H9 (cell line): ENCODE data around the gene ARHGAP31. TPM values are rescaled to one million over a fixed set of nuclear protein-coding genes. Genes with fewer than 3 reads are reported as not detected.

Experiments
- DNase-seq: peaks from one replicate; pipeline ENCODE4 v3.0.0-alpha.2; 2017
- H2AFZ ChIP-seq: one replicate; pipeline ENCODE4 v1.6.1; 2013; ENCODE audit warnings: mild to moderate bottlenecking, low read length, control low read depth, moderate library complexity
- H2AK5ac ChIP-seq: 2 replicates; pipeline ENCODE4 v1.6.1; 2013; ENCODE audit warnings: low read length, control low read depth, mixed read lengths; ENCODE audit not compliant: insufficient read length
- H2BK120ac ChIP-seq: one replicate; pipeline ENCODE4 v1.6.1; 2013; ENCODE audit warnings: low read depth, mild to moderate bottlenecking, low read length, control low read depth, inconsistent platforms; ENCODE audit not compliant: poor library complexity, severe bottlenecking
- H2BK12ac ChIP-seq: 2 replicates; pipeline ENCODE4 v1.6.1; 2013; ENCODE audit warnings: low read length, control low read depth, mixed read lengths, low read depth; ENCODE audit not compliant: insufficient read length
- H2BK15ac ChIP-seq: 2 replicates; pipeline ENCODE4 v1.6.1; 2013; ENCODE audit warnings: low read depth, low read length, control low read depth
- H2BK20ac ChIP-seq: one replicate; pipeline ENCODE4 v1.6.1; 2013; ENCODE audit warnings: low read depth, mild to moderate bottlenecking, low read length, control low read depth, inconsistent platforms; ENCODE audit not compliant: poor library complexity, severe bottlenecking
- H2BK5ac ChIP-seq: 2 replicates; pipeline ENCODE4 v1.6.1; 2013; ENCODE audit warnings: low read length, control low read depth, mixed read lengths; ENCODE audit not compliant: insufficient read length
- H3K14ac ChIP-seq: 2 replicates; pipeline ENCODE4 v1.6.1; 2013; ENCODE audit warnings: low read length, control low read depth; ENCODE audit not compliant: insufficient read depth
- H3K18ac ChIP-seq: 2 replicates; pipeline ENCODE4 v1.6.1; 2013; ENCODE audit warnings: low read depth, mild to moderate bottlenecking, mixed read lengths, low read length, control low read depth; ENCODE audit not compliant: insufficient read length
- H3K23ac ChIP-seq: 2 replicates; pipeline ENCODE4 v1.6.1; 2013; ENCODE audit warnings: low read length, control low read depth, mixed read lengths, low read depth; ENCODE audit not compliant: insufficient read length
- H3K23me2 ChIP-seq: 2 replicates; pipeline ENCODE4 v1.6.1; 2013; ENCODE audit warnings: low read depth, mild to moderate bottlenecking, mixed read lengths, low read length, control low read depth; ENCODE audit not compliant: insufficient read length, poor library complexity, severe bottlenecking
- H3K27ac ChIP-seq: 2 replicates; pipeline ENCODE4 v1.5.1; 2013; ENCODE audit warnings: low read length, control low read depth, mixed read lengths, low read depth; ENCODE audit not compliant: insufficient read length
- H3K27me3 ChIP-seq: 2 replicates; pipeline ENCODE4 v1.6.1; 2013; ENCODE audit warnings: low read length, control low read depth, inconsistent platforms; ENCODE audit not compliant: insufficient read depth
- H3K4ac ChIP-seq: 2 replicates; pipeline ENCODE4 v1.6.1; 2013; ENCODE audit warnings: low read depth, mild to moderate bottlenecking, control low read depth, inconsistent platforms, low read length, moderate library complexity
- H3K4me1 ChIP-seq: 2 replicates; pipeline ENCODE4 v1.6.1; 2013; ENCODE audit warnings: low read length, control low read depth, inconsistent platforms; ENCODE audit not compliant: insufficient read depth
- H3K4me2 ChIP-seq: 2 replicates; pipeline ENCODE4 v1.6.1; 2013; ENCODE audit warnings: low read length, control low read depth, mixed read lengths; ENCODE audit not compliant: insufficient read length, insufficient read depth
- H3K56ac ChIP-seq: 2 replicates; pipeline ENCODE4 v1.6.1; 2013; ENCODE audit warnings: low read depth, mild to moderate bottlenecking, mixed read lengths, low read length, control low read depth; ENCODE audit not compliant: insufficient read length
- H3K79me1 ChIP-seq: 2 replicates; pipeline ENCODE4 v1.6.1; 2013; ENCODE audit warnings: low read depth, mild to moderate bottlenecking, moderate library complexity, low read length, control low read depth, inconsistent platforms; ENCODE audit not compliant: insufficient read depth, poor library complexity, severe bottlenecking
- H3K79me2 ChIP-seq: 2 replicates; pipeline ENCODE4 v1.6.1; 2013; ENCODE audit warnings: low read length, control low read depth, inconsistent platforms; ENCODE audit not compliant: insufficient read depth
- H3K9ac ChIP-seq: 2 replicates; pipeline ENCODE4 v1.6.1; 2013; ENCODE audit warnings: low read length, control low read depth, mixed read lengths; ENCODE audit not compliant: insufficient read length; ENCODE audit errors: extremely low read depth
- H3K9me3 ChIP-seq: one replicate; pipeline ENCODE4 v1.6.1; 2013; ENCODE audit warnings: low read depth, low read length, inconsistent platforms; ENCODE audit not compliant: control insufficient read depth
- H3T11ph ChIP-seq: one replicate; pipeline ENCODE4 v1.6.1; 2013; ENCODE audit warnings: mild to moderate bottlenecking, low read length, control low read depth, inconsistent platforms
- H4K20me1 ChIP-seq: one replicate; pipeline ENCODE4 v1.6.1; 2013; ENCODE audit not compliant: control insufficient read depth, insufficient read length, insufficient read depth
- H4K5ac ChIP-seq: 2 replicates; pipeline ENCODE4 v1.6.1; 2013; ENCODE audit warnings: low read depth, mild to moderate bottlenecking, mixed read lengths, low read length, control low read depth; ENCODE audit not compliant: insufficient read length
- H4K8ac ChIP-seq: replicated peaks from 2 replicates; pipeline ENCODE4 v1.6.1; 2013; ENCODE audit warnings: low read length, control low read depth, mixed read lengths, low read depth; ENCODE audit not compliant: insufficient read length
- H4K91ac ChIP-seq: 2 replicates; pipeline ENCODE4 v1.6.1; 2013; ENCODE audit warnings: low read depth, mild to moderate bottlenecking, moderate library complexity, mixed read lengths, low read length, control low read depth; ENCODE audit not compliant: insufficient read length
- H3K27ac Mint-ChIP-seq, 3 experiments: 2 replicates in 2 of 3; 3 replicates in 1 of 3; pipeline ENCODE4 v1.8.0; 2020 to 2021; ENCODE audit warnings: mixed read lengths in 3 of 3, mild to moderate bottlenecking in 1 of 3, moderate library complexity in 1 of 3
- H3K27me3 Mint-ChIP-seq: 2 replicates; pipeline ENCODE4 v1.8.0; 2021; ENCODE audit warnings: low read depth, mild to moderate bottlenecking, moderate library complexity, mixed read lengths
- H3K36me3 Mint-ChIP-seq, 3 experiments: 2 replicates in 2 of 3; 3 replicates in 1 of 3; pipeline ENCODE4 v1.8.0; 2020 to 2021; ENCODE audit warnings: low read depth in 3 of 3, mixed read lengths in 3 of 3; ENCODE audit not compliant: insufficient read depth in 1 of 3
- H3K4me1 Mint-ChIP-seq, 2 experiments: 2 replicates each; pipeline ENCODE4 v1.8.0; 2020; ENCODE audit warnings: mixed read lengths in 2 of 2
- H3K4me3 Mint-ChIP-seq, 2 experiments: 2 replicates in 1 of 2; 3 replicates in 1 of 2; pipeline ENCODE4 v1.8.0; 2020 to 2021; ENCODE audit warnings: mild to moderate bottlenecking in 2 of 2, mixed read lengths in 2 of 2, moderate library complexity in 1 of 2
- H3K9me3 Mint-ChIP-seq, 2 experiments: 2 replicates in 1 of 2; 3 replicates in 1 of 2; pipeline ENCODE4 v1.8.0; 2020; ENCODE audit warnings: mild to moderate bottlenecking in 2 of 2, mixed read lengths in 2 of 2, moderate library complexity in 1 of 2
- total RNA-seq: library from RNA; stranded (reverse); gene quantifications from 2 replicates; pipeline ENCODE4 v1.2.1, GENCODE V29; 2021
- TF ChIP-seq, protein P1 (sequence below): fragments of 200-600 bp; sonication (generic); conservative IDR thresholded peaks from 3 replicates; pipeline ENCODE4 v1.8.0; 2021; ENCODE audit warnings: antibody characterized with exemption, mild to moderate bottlenecking

ARHGAP31 gene
- total RNA-seq, 1 experiment from 2014 or later: 2.2 TPM

DNA sequence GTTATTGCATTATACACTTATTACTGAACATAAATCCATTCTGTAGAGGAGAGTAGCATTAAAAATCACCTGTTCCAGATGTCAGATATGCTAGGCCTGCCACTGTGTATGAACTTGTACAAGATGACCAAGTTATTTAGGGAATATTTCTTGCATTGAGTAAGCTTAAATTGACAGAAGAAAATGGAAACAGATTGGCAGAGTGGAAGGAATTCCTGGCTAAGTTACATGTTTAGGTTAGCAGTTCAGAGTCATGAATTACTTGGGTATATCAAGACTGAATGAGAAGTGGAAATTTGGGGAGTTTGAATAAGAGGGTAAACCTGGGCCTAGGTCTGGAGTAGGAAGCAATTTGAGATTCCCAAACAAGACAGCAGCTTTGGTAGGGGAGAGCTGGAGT, 44.6 kb downstream of the ARHGAP31 start:
- Mint-ChIP-seq H3K4me3 (no peak overlapping the region), H3K9me3 (peaks cover 2 to 10% of the 10 kb centered on the region in 2 experiments), H3K4me1 (peaks cover 10 to 12% of the 10 kb centered on the region in 2 experiments; a peak in 3 of 4 replicates), H3K36me3 (peaks cover 0 to 10% (median 0%) of the 10 kb centered on the region in 3 experiments; a peak in 6 of 7 replicates), H3K27me3 (peaks cover under 1% of the 10 kb centered on the region; the same call in 1 of the 2 replicates), H3K27ac (no peak overlapping the region)
- Histone ChIP-seq H3K4me2 (no peak overlapping the region), H3K9me3 (no peaks in the 10 kb centered on the region), H2AK5ac (no peak overlapping the region), H4K91ac (no peak overlapping the region), H3K14ac (no peak overlapping the region), H4K8ac (no peak overlapping the region), H2BK20ac (no peak overlapping the region), H2AFZ (no peak overlapping the region), H3K4me1 (no peaks in the 10 kb centered on the region), H3K23ac (no peak overlapping the region), H3K79me1 (no peaks in the 10 kb centered on the region), H3K79me2 (no peaks in the 10 kb centered on the region), H2BK120ac (no peak overlapping the region), H3K18ac (no peak overlapping the region), H3K23me2 (no peaks in the 10 kb centered on the region), H3K27me3 (no peaks in the 10 kb centered on the region), H2BK12ac (no peak overlapping the region), H2BK15ac (no peak overlapping the region), H3K56ac (no peak overlapping the region), H3T11ph (no peak overlapping the region), H2BK5ac (no peak overlapping the region), H3K27ac (no peak overlapping the region), H3K9ac (no peak overlapping the region), H4K20me1 (no peaks in the 10 kb centered on the region), H4K5ac (no peak overlapping the region), H3K4ac (no peak overlapping the region)
- no peak for DNase-seq
- TF ChIP-seq, protein P1, sequence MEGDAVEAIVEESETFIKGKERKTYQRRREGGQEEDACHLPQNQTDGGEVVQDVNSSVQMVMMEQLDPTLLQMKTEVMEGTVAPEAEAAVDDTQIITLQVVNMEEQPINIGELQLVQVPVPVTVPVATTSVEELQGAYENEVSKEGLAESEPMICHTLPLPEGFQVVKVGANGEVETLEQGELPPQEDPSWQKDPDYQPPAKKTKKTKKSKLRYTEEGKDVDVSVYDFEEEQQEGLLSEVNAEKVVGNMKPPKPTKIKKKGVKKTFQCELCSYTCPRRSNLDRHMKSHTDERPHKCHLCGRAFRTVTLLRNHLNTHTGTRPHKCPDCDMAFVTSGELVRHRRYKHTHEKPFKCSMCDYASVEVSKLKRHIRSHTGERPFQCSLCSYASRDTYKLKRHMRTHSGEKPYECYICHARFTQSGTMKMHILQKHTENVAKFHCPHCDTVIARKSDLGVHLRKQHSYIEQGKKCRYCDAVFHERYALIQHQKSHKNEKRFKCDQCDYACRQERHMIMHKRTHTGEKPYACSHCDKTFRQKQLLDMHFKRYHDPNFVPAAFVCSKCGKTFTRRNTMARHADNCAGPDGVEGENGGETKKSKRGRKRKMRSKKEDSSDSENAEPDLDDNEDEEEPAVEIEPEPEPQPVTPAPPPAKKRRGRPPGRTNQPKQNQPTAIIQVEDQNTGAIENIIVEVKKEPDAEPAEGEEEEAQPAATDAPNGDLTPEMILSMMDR: no peak
